Measurements from ENCODE around the gene THAP8. TPM values are rescaled to one million over a fixed set of nuclear protein-coding genes. Genes with fewer than 3 reads are reported as not detected.

The THAP8 gene
- total and polyA plus RNA-seq, 2 experiments from 2014 or later, result 18.9 to 24.8 TPM

DNA sequence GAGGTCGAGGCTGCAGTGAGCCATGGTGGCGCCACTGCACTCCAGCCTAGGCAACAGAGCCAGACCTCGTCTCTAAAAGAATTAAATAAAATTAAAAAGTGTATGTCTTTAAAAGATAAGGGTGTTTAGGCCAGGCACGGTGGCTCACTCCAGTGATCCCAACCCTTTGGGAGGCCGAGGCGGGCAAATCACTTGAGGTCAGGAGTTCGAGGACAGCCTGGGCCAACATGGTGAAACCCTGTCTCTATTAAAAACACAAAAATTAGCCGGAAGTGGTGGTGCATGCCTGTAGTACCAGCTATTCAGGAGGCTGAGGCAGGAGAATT is 66.6 kb downstream of the THAP8 start:
- Histone ChIP-seq H3K36me3 (no peaks in the 10 kb centered on the region), H3K4me1 (ENCODE audit: low read depth) (no peaks in the 10 kb centered on the region), H3K4me3 (peak overlapping the region; percentile 24), H3K9me3 (ENCODE audit: low read depth) (no peaks in the 10 kb centered on the region), H3K27me3 (peaks cover 30% of the 10 kb centered on the region), H3K27ac (no peak overlapping the region)
- DNase-seq (ENCODE audit: low read depth in 1 of 2, low spot score in 1 of 2), result no peak
- TF ChIP-seq, protein P1, sequence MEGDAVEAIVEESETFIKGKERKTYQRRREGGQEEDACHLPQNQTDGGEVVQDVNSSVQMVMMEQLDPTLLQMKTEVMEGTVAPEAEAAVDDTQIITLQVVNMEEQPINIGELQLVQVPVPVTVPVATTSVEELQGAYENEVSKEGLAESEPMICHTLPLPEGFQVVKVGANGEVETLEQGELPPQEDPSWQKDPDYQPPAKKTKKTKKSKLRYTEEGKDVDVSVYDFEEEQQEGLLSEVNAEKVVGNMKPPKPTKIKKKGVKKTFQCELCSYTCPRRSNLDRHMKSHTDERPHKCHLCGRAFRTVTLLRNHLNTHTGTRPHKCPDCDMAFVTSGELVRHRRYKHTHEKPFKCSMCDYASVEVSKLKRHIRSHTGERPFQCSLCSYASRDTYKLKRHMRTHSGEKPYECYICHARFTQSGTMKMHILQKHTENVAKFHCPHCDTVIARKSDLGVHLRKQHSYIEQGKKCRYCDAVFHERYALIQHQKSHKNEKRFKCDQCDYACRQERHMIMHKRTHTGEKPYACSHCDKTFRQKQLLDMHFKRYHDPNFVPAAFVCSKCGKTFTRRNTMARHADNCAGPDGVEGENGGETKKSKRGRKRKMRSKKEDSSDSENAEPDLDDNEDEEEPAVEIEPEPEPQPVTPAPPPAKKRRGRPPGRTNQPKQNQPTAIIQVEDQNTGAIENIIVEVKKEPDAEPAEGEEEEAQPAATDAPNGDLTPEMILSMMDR (IDR thresholded peaks at IDR 0.05; ENCODE audit: low read depth, low read length), result no peak

DNA sequence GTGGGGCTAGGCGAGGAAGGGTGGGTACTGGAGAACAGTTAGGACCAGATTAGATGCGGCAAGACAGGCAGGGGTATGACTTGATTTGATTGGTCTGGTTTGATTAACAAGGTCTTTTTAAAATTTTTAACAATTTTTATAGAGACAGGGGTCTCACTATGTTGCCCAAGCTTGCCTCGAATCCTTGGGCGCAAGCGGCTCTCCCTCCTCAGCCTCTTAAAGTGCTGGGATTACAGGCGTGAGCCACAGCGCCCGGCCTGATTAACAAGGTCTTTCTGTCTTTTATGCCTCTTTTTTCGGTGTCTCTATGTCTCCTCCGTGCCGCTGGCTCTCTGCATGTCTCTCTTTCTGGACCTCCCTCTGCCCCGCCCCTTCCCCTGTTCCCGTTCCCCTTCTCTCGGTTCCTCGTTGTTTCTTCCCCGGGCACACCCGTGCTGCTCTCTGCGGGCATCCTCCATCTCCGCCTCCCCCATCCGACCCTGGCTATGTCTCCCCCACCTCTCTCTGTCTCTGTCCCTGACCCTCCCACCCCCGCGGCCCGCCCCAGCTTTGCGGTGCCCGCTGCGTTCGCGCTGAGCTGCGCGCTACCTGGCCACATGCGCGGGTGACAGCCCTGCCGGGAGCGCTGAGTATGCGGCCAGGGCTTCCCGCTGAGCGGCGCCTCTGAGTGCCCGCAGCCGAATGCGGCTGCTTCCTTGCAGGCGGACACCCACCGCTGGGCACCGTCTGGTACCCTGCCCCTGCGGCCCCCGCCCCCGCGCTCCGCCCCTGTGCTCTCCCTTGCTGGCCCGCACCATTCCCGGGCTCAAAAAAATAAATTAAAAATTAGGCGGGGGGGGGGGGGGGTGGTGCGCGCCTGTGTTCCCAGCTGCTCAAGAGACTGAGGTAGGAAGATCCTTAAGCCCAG is 67.2 kb downstream of the THAP8 start:
- H3K27me3 ChIP-seq, result peaks cover 30% of the 10 kb centered on the region
- peak in 1 of 2 donors; percentile 44 for DNase-seq (ENCODE audit: low read depth in 1 of 2, low spot score in 1 of 2)
- peak overlapping the region; percentile 24 for H3K4me3 ChIP-seq

DNA sequence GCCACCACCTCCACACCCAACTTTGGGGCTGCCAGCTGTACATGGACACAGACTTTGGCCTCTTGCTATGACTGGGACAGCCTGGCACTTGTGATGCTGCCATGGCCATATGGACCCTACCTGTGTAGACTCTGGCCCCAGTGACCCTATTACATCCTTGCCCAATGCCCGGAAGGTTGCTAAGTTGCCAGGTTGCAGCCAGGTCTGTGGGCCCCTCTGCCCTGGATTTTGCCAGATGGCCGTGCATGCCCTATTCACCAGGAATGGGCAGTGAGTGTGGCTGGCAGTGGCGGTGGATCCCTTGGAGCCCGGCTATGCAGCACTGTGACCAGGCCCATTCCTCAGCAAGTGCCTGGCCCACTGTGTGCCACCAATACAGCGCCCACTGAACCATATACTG is 68.0 kb downstream of the THAP8 start:
- Histone ChIP-seq H3K27ac (no peak overlapping the region), H3K36me3 (no peaks in the 10 kb centered on the region), H3K9me3 (ENCODE audit: low read depth) (no peaks in the 10 kb centered on the region), H3K4me1 (ENCODE audit: low read depth) (no peaks in the 10 kb centered on the region), H3K27me3 (peaks cover 30% of the 10 kb centered on the region), H3K4me3 (no peak overlapping the region)
- TF ChIP-seq, protein P1 (IDR thresholded peaks at IDR 0.05; ENCODE audit: low read depth, low read length), result no peak
- DNase-seq (ENCODE audit: low read depth in 1 of 2, low spot score in 1 of 2), result no peak

More for the DNA sequence above, 67.2 kb downstream of the THAP8 start:
- TF ChIP-seq, protein P1 (IDR thresholded peaks at IDR 0.05; ENCODE audit: low read depth, low read length), result no peak
- Histone ChIP-seq H3K36me3 (no peaks in the 10 kb centered on the region), H3K9me3 (ENCODE audit: low read depth) (no peaks in the 10 kb centered on the region), H3K27ac (no peak overlapping the region), H3K4me1 (ENCODE audit: low read depth) (no peaks in the 10 kb centered on the region)

Other genes starting within 250 kb of the THAP8 start
- 0.09 TPM in 1 of 2 replicates, not detected in the other for gene PRODH2, start 241.4 kb downstream of the THAP8 start, total RNA-seq
- gene PRODH2, start 241.4 kb downstream of the THAP8 start, polyA plus RNA-seq, result not detected in 2 replicates
- 1.1 and 1.3 TPM in 2 replicates for gene NPHS1, start 201.8 kb downstream of the THAP8 start, total RNA-seq
- 0.37 TPM in 1 of 2 replicates, not detected in the other for gene NPHS1, start 201.8 kb downstream of the THAP8 start, polyA plus RNA-seq
- gene KIRREL2, start 197.4 kb downstream of the THAP8 start, total RNA-seq, result 3.5 and 4.2 TPM in 2 replicates
- 3.2 and 3.7 TPM in 2 replicates for gene KIRREL2, start 197.4 kb downstream of the THAP8 start, polyA plus RNA-seq
- 126 and 134 TPM in 2 replicates for gene APLP1, start 185.7 kb downstream of the THAP8 start, total RNA-seq
- 117 and 157 TPM in 2 replicates for gene APLP1, start 185.7 kb downstream of the THAP8 start, polyA plus RNA-seq
- gene NFKBID, start 153.7 kb downstream of the THAP8 start, total RNA-seq, result 3.7 and 5.1 TPM in 2 replicates
- gene NFKBID, start 153.7 kb downstream of the THAP8 start, polyA plus RNA-seq, result 6.4 and 8.5 TPM in 2 replicates
- gene HCST, start 151.8 kb downstream of the THAP8 start, total RNA-seq, result 2.5 TPM in 1 of 2 replicates, not detected in the other
- gene HCST, start 151.8 kb downstream of the THAP8 start, polyA plus RNA-seq, result 2.1 and 2.4 TPM in 2 replicates
- gene TYROBP, start 146.0 kb downstream of the THAP8 start, total RNA-seq, result 2.9 TPM in 1 of 2 replicates, not detected in the other
- 0.79 TPM in 1 of 2 replicates, not detected in the other for gene TYROBP, start 146.0 kb downstream of the THAP8 start, polyA plus RNA-seq
- gene LRFN3, start 117.9 kb downstream of the THAP8 start, total RNA-seq, result 13.4 and 14.3 TPM in 2 replicates
- 10.3 and 16.0 TPM in 2 replicates for gene LRFN3, start 117.9 kb downstream of the THAP8 start, polyA plus RNA-seq
- 49.6 and 58.0 TPM in 2 replicates for gene SDHAF1, start 59.1 kb downstream of the THAP8 start, total RNA-seq
- 31.9 and 36.2 TPM in 2 replicates for gene SDHAF1, start 59.1 kb downstream of the THAP8 start, polyA plus RNA-seq
- 6.2 and 6.3 TPM in 2 replicates for gene SYNE4, start 45.5 kb downstream of the THAP8 start, total RNA-seq
- 8.7 and 11.4 TPM in 2 replicates for gene SYNE4, start 45.5 kb downstream of the THAP8 start, polyA plus RNA-seq
- gene ALKBH6, start 40.1 kb downstream of the THAP8 start, total RNA-seq, result 52.2 and 79.0 TPM in 2 replicates
- gene ALKBH6, start 40.1 kb downstream of the THAP8 start, polyA plus RNA-seq, result 39.6 and 66.9 TPM in 2 replicates
- gene CLIP3, start 21.4 kb downstream of the THAP8 start, total RNA-seq, result 7.1 and 10.9 TPM in 2 replicates
- gene CLIP3, start 21.4 kb downstream of the THAP8 start, polyA plus RNA-seq, result 18.9 and 26.4 TPM in 2 replicates
- gene WDR62, start 612 bp upstream of the THAP8 start, total RNA-seq, result 3.9 and 13.4 TPM in 2 replicates
- 2.1 and 9.1 TPM in 2 replicates for gene WDR62, start 612 bp upstream of the THAP8 start, polyA plus RNA-seq
- gene OVOL3, start 56.9 kb upstream of the THAP8 start, total RNA-seq, result not detected in 2 replicates
- gene OVOL3, start 56.9 kb upstream of the THAP8 start, polyA plus RNA-seq, result 0.36 TPM in 1 of 2 replicates, not detected in the other
- 64.5 and 130 TPM in 2 replicates for gene POLR2I, start 60.6 kb upstream of the THAP8 start, total RNA-seq
- gene POLR2I, start 60.6 kb upstream of the THAP8 start, polyA plus RNA-seq, result 224 and 229 TPM in 2 replicates
- gene TBCB, start 61.2 kb upstream of the THAP8 start, total RNA-seq, result 177 and 261 TPM in 2 replicates
- gene TBCB, start 61.2 kb upstream of the THAP8 start, polyA plus RNA-seq, result 202 and 268 TPM in 2 replicates
- gene CAPNS1, start 85.8 kb upstream of the THAP8 start, total RNA-seq, result 198 and 384 TPM in 2 replicates
- gene CAPNS1, start 85.8 kb upstream of the THAP8 start, polyA plus RNA-seq, result 294 and 413 TPM in 2 replicates
- gene COX7A1, start 98.2 kb upstream of the THAP8 start, total RNA-seq, result 1.2 TPM in 1 of 2 replicates, not detected in the other
- 1.4 and 6.5 TPM in 2 replicates for gene COX7A1, start 98.2 kb upstream of the THAP8 start, polyA plus RNA-seq
- 1.2 and 2.5 TPM in 2 replicates for gene ZNF565, start 160.4 kb upstream of the THAP8 start, total RNA-seq
- gene ZNF565, start 160.4 kb upstream of the THAP8 start, polyA plus RNA-seq, result 3.8 and 4.4 TPM in 2 replicates
- 57.4 and 83.4 TPM in 2 replicates for gene ZNF146, start 160.8 kb upstream of the THAP8 start, total RNA-seq
- gene ZNF146, start 160.8 kb upstream of the THAP8 start, polyA plus RNA-seq, result 39.8 and 57.0 TPM in 2 replicates